ENCODE measurements around the gene UBE2M. TPM values are rescaled to one million over a fixed set of nuclear protein-coding genes. Genes with fewer than 3 reads are reported as not detected.
"Not testable (repeated sequence)": the region's sequence is repeated elsewhere in the genome, so short reads cannot be mapped to it uniquely, and the experiment has no call there.

Gene UBE2M
- total RNA-seq, 4 donors from 2014 or later = 19.4 to 26.2 (median 23.3) TPM

DNA sequence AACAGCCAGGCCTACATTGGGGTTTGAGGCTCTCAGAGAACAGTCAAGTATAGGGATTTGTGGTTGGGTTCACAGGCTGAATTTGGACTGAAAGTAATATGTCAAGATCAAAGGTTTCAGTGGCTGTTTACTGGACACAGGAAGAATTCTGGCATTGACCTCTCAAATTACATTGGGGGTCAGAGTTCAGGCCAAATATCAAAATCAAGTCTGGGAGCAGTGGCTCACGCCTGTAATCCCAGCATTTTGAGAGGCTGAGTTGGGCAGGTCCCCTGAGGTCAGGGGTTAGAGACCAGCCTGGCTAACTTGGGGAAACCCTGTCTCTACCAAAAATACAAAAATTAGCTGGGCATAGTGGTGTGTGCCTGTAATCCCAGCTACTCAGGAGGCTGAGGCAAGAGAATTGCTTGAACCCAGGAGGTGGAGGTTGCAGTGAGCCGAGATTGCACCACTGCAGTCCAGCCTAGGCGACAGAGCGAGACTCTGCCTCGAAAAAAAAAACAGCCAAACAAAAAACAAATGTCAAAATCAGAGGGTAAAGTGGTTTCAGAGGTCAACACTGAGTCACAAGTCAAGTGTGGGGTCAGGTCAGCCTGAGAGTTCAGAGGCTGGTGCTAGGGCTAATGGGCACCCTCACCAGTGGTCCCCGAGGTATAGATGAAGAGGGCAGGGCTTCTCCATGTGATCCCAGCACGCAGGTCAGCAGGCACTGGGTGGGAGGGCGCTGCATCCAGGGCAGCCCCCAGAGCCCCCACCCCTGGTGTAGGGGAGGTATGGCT lies 48.1 kb downstream of the UBE2M start:
- DNase-seq (ENCODE audit: low spot score) = no peak
- no peak for ATAC-seq (ENCODE audit: low FRiP score)
- TF ChIP-seq, protein P1, sequence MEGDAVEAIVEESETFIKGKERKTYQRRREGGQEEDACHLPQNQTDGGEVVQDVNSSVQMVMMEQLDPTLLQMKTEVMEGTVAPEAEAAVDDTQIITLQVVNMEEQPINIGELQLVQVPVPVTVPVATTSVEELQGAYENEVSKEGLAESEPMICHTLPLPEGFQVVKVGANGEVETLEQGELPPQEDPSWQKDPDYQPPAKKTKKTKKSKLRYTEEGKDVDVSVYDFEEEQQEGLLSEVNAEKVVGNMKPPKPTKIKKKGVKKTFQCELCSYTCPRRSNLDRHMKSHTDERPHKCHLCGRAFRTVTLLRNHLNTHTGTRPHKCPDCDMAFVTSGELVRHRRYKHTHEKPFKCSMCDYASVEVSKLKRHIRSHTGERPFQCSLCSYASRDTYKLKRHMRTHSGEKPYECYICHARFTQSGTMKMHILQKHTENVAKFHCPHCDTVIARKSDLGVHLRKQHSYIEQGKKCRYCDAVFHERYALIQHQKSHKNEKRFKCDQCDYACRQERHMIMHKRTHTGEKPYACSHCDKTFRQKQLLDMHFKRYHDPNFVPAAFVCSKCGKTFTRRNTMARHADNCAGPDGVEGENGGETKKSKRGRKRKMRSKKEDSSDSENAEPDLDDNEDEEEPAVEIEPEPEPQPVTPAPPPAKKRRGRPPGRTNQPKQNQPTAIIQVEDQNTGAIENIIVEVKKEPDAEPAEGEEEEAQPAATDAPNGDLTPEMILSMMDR (IDR thresholded peaks at IDR 0.05) = no peak

GRCh38 chr19:58509731-58510083 lies 48.7 kb downstream of the UBE2M start:
- ATAC-seq (ENCODE audit: low FRiP score) (no peak), DNase-seq (ENCODE audit: low spot score) (no peak)
- TF ChIP-seq, protein P1 (IDR thresholded peaks at IDR 0.05) = no peak

DNA sequence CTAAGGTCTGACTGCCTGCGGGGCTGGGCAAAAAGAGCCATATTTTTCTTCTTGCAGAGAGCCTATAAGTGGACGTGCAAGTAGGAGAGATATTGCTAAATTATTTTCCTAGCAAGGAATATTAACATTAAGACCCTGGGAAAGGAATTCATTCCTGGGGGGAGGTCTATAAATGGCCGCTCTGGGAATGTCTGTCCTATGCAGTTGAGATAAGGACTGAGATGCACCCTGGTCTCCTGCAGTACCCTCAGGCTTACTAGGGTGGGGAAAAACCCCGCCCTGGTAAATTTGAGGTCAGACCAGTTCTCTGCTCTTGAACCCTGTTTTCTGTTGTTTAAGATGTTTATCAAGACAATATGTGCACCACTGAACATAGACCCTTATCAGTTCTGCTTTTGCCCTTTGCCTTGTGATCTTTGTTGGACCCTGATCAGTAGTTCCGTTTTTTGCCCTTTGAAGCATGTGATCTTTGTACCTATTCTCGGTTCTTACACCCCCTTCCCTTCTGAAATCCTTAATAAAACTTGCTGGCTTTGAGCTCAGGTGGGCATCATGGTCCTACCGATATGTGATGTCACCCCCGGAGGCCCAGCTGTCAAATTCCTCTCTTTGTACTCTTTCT lies 50.7 kb downstream of the UBE2M start:
- not testable (repeated sequence) for DNase-seq (ENCODE audit: low spot score); ATAC-seq (ENCODE audit: low FRiP score)

Small RNA genes within 50 kb of the gene (small RNA-seq; reads per million reads assigned to genes)
- gene MIR6807 (not detected), gene RN7SL525P (not detected)

Other genes starting within 250 kb of the UBE2M start
- gene ZSCAN22, start 231.6 kb downstream of the UBE2M start, total RNA-seq = 1 to 10 TPM; 2.0 to 3.7 (median 2.8) TPM
- gene A1BG, start 205.1 kb downstream of the UBE2M start, total RNA-seq = 10 to 100 TPM in 3 of 4 donors, 1 to 10 TPM in 1; 8.7 to 18.4 (median 16.4) TPM
- gene ZNF497, start 195.9 kb downstream of the UBE2M start, total RNA-seq = 1 to 10 TPM in 3 of 4 donors, under 1 TPM in 1; 0.74 to 2.4 (median 1.3) TPM
- gene ZNF837, start 177.6 kb downstream of the UBE2M start, total RNA-seq = 1 to 10 TPM in 3 of 4 donors, under 1 TPM in 1; 0.48 to 4.4 (median 2.1) TPM
- 1,000 to 10,000 TPM; 1,379 to 1,993 (median 1,504) TPM for gene RPS5, start 171.3 kb downstream of the UBE2M start, total RNA-seq
- gene RNF225, start 163.0 kb downstream of the UBE2M start, total RNA-seq = not detected
- gene ZNF584, start 150.0 kb downstream of the UBE2M start, total RNA-seq = 10 to 100 TPM in 2 of 4 donors, 1 to 10 TPM in 2; 7.9 to 34.1 (median 9.2) TPM
- 1 to 10 TPM; 4.0 to 8.2 (median 4.6) TPM for gene ZNF132, start 118.5 kb downstream of the UBE2M start, total RNA-seq
- 1 to 10 TPM; 3.8 to 8.5 (median 6.0) TPM for gene ZNF324B, start 107.0 kb downstream of the UBE2M start, total RNA-seq
- 10 to 100 TPM in 3 of 4 donors, 1 to 10 TPM in 1; 7.3 to 23.3 (median 15.8) TPM for gene ZNF324, start 91.5 kb downstream of the UBE2M start, total RNA-seq
- 10 to 100 TPM in 1 of 4 donors, 1 to 10 TPM in 3; 6.6 to 10.4 (median 8.0) TPM for gene ZNF446, start 82.3 kb downstream of the UBE2M start, total RNA-seq
- 1 to 10 TPM; 4.5 to 8.5 (median 5.6) TPM for gene SLC27A5, start 46.6 kb downstream of the UBE2M start, total RNA-seq
- gene ZBTB45, start 38.8 kb downstream of the UBE2M start, total RNA-seq = 10 to 100 TPM in 1 of 4 donors, 1 to 10 TPM in 3; 4.6 to 10.2 (median 8.4) TPM
- 100 to 1,000 TPM; 151 to 238 (median 166) TPM for gene TRIM28, start 14.5 kb downstream of the UBE2M start, total RNA-seq
- gene CHMP2A, start 3.5 kb downstream of the UBE2M start, total RNA-seq = 100 to 1,000 TPM in 2 of 4 donors, 10 to 100 TPM in 2; 87.0 to 115 (median 99.6) TPM
- 10 to 100 TPM; 15.8 to 32.5 (median 22.1) TPM for gene MZF1, start 14.7 kb upstream of the UBE2M start, total RNA-seq